Fibroblast of skin of right quadriceps (primary cell): ENCODE measurements around the gene DAPK3.
"Not testable (repeated sequence)": the region's sequence is repeated elsewhere in the genome, so short reads cannot be mapped to it uniquely, and the experiment has no call there.

ENCODE experiments used
- DNase-seq: peaks from one replicate; pipeline ENCODE4 v3.0.0-alpha.2; 2013

Gene DAPK3

GRCh38 chr19:3970808-3971598 is at the start of gene DAPK3:
Gene DAPK3, minus strand, starts transcription at chr19:3971099. Its CDS starts 1,364 bp downstream, at chr19:3969735.
- DNase-seq = peak; percentile 98

GRCh38 chr19:4019578-4019977 is 48.7 kb upstream of the DAPK3 start:
- DNase-seq = no peak

- DNase-seq = no peak
Measured at GRCh38 chr19:4018775-4019504, 48.0 kb upstream of the DAPK3 start.

GRCh38 chr19:4018140-4018613 is 47.3 kb upstream of the DAPK3 start:
- no peak for DNase-seq

GRCh38 chr19:4016903-4017638 is 46.2 kb upstream of the DAPK3 start:
- DNase-seq = no peak

GRCh38 chr19:4016486-4016885 is 45.6 kb upstream of the DAPK3 start:
- DNase-seq = no peak

- DNase-seq = peak; percentile 17
Measured at GRCh38 chr19:4015705-4016402, 45.0 kb upstream of the DAPK3 start.

GRCh38 chr19:4014541-4015491 is 43.9 kb upstream of the DAPK3 start:
- DNase-seq = no peak

- no peak for DNase-seq
Measured at GRCh38 chr19:4013886-4014540, 43.1 kb upstream of the DAPK3 start.

GRCh38 chr19:4012975-4013634 is 42.2 kb upstream of the DAPK3 start:
- no peak for DNase-seq

GRCh38 chr19:4012092-4012974 is 41.4 kb upstream of the DAPK3 start:
- DNase-seq = no peak

- DNase-seq = not testable (repeated sequence)
Measured at GRCh38 chr19:4011430-4011829, 40.5 kb upstream of the DAPK3 start.

GRCh38 chr19:4010808-4011110 is 39.9 kb upstream of the DAPK3 start:
- DNase-seq = no peak

GRCh38 chr19:4009990-4010807 is 39.3 kb upstream of the DAPK3 start:
- DNase-seq = no peak

- DNase-seq = no peak
Measured at GRCh38 chr19:4007836-4008539, 37.1 kb upstream of the DAPK3 start.

- DNase-seq = peak; percentile 94
Measured at GRCh38 chr19:4007021-4007835, 36.3 kb upstream of the DAPK3 start, which contains the start of gene PIAS4. Gene PIAS4, plus strand, starts transcription at chr19:4007736. Its CDS starts 25 bp downstream, at chr19:4007761.

GRCh38 chr19:4005436-4005835 is 34.5 kb upstream of the DAPK3 start:
- DNase-seq = not testable (repeated sequence)
